ENCODE data around the gene TEKT3. TPM values are rescaled to one million over a fixed set of nuclear protein-coding genes. Genes with fewer than 3 reads are reported as not detected.

Gene TEKT3
- total RNA-seq, 1 experiment from 2014 or later: not detected

- ChIA-PET CTCF (no interaction called here), POLR2A (ENCODE audit: low non-redundant PET) (no interaction called here)
- no peaks in the 10 kb centered on the region for H3K4me1 ChIP-seq (ENCODE audit: insufficient read depth, low read length, poor library complexity, severe bottlenecking)
- TF ChIP-seq EZH2 (IDR thresholded peaks at IDR 0.05; ENCODE audit: borderline replicate concordance, low read depth, low read length, poor library complexity, severe bottlenecking) (no peak), CTCF (conservative IDR thresholded peaks at IDR 0.05; ENCODE audit: low read depth, low read length) (no peak)
- intact Hi-C loops (cut with micrococcal nuclease; ENCODE audit: unreplicated experiment): loop anchor here (10.0 kb wide), 1 partner anchor 90 kb away; no protein-coding TSS in a partner anchor
- no peak overlapping the region for H3K4me3 ChIP-seq (ENCODE audit: low read depth, low read length, poor library complexity, severe bottlenecking)
- H3K27ac ChIP-seq (ENCODE audit: low read depth, low read length, poor library complexity, severe bottlenecking): no peak overlapping the region
- no peak for DNase-seq (ENCODE audit: low spot score)
- no peaks in the 10 kb centered on the region for H3K9me3 ChIP-seq (ENCODE audit: low read depth, low read length, poor library complexity, severe bottlenecking)
- H3K36me3 ChIP-seq (ENCODE audit: insufficient read depth, low read length, poor library complexity, severe bottlenecking): no peaks in the 10 kb centered on the region
- H3K27me3 ChIP-seq (replicated peaks; ENCODE audit: insufficient read depth, low read depth, low read length, poor library complexity): peaks cover 3% of the 10 kb centered on the region
- BruUV-seq (replicated peaks): no TSS peak
Measured at GRCh38 chr17:15364615-15365014, 23.2 kb upstream of the TEKT3 start.

- TF ChIP-seq CTCF (conservative IDR thresholded peaks at IDR 0.05; ENCODE audit: low read depth, low read length) (no peak), EZH2 (IDR thresholded peaks at IDR 0.05; ENCODE audit: borderline replicate concordance, low read depth, low read length, poor library complexity, severe bottlenecking) (no peak)
- POLR2A ChIA-PET (ENCODE audit: low non-redundant PET): no interaction called here
- Histone ChIP-seq H3K4me3 (ENCODE audit: low read depth, low read length, poor library complexity, severe bottlenecking) (no peak overlapping the region), H3K4me1 (ENCODE audit: insufficient read depth, low read length, poor library complexity, severe bottlenecking) (no peaks in the 10 kb centered on the region), H3K27ac (ENCODE audit: low read depth, low read length, poor library complexity, severe bottlenecking) (no peak overlapping the region), H3K27me3 (replicated peaks; ENCODE audit: insufficient read depth, low read depth, low read length, poor library complexity) (peaks cover 1% of the 10 kb centered on the region), H3K9me3 (ENCODE audit: low read depth, low read length, poor library complexity, severe bottlenecking) (no peaks in the 10 kb centered on the region), H3K36me3 (ENCODE audit: insufficient read depth, low read length, poor library complexity, severe bottlenecking) (no peaks in the 10 kb centered on the region)
- DNase-seq (ENCODE audit: low spot score): no peak
- CTCF ChIA-PET: no interaction called here
- intact Hi-C loops (cut with micrococcal nuclease; ENCODE audit: unreplicated experiment): loop anchor here (10.0 kb wide), 1 partner anchor 89 kb away; no protein-coding TSS in a partner anchor
- BruUV-seq (replicated peaks): no TSS peak
Measured at GRCh38 chr17:15363702-15364101, 22.3 kb upstream of the TEKT3 start.

GRCh38 chr17:15361592-15361991, 20.2 kb upstream of the TEKT3 start:
- TF ChIP-seq CTCF (conservative IDR thresholded peaks at IDR 0.05; ENCODE audit: low read depth, low read length) (no peak), EZH2 (IDR thresholded peaks at IDR 0.05; ENCODE audit: borderline replicate concordance, low read depth, low read length, poor library complexity, severe bottlenecking) (no peak)
- H3K27me3 ChIP-seq (replicated peaks; ENCODE audit: insufficient read depth, low read depth, low read length, poor library complexity): no peaks in the 10 kb centered on the region
- no peak overlapping the region for H3K4me3 ChIP-seq (ENCODE audit: low read depth, low read length, poor library complexity, severe bottlenecking)
- H3K9me3 ChIP-seq (ENCODE audit: low read depth, low read length, poor library complexity, severe bottlenecking): no peaks in the 10 kb centered on the region
- ChIA-PET CTCF (no interaction called here), POLR2A (ENCODE audit: low non-redundant PET) (no interaction called here)
- no TSS peak for BruUV-seq (replicated peaks)
- no peaks in the 10 kb centered on the region for H3K4me1 ChIP-seq (ENCODE audit: insufficient read depth, low read length, poor library complexity, severe bottlenecking)
- no peaks in the 10 kb centered on the region for H3K36me3 ChIP-seq (ENCODE audit: insufficient read depth, low read length, poor library complexity, severe bottlenecking)
- intact Hi-C loops (cut with micrococcal nuclease; ENCODE audit: unreplicated experiment): loop anchor here (10.0 kb wide), 1 partner anchor 87 kb away; no protein-coding TSS in a partner anchor
- no peak for DNase-seq (ENCODE audit: low spot score)
- H3K27ac ChIP-seq (ENCODE audit: low read depth, low read length, poor library complexity, severe bottlenecking): no peak overlapping the region

Measured in A673 (cell line).